RWPE1 (cell line): ENCODE results near the gene HUWE1.

Experiments used
- CTCF ChIA-PET: fragments of 350-600 bp; sonication (Branson Sonifier 250); formaldehyde crosslinking; extraction: SDS; loops from one replicate; lab custom pipeline; 2021; lab: Yijun Ruan, JAX
- POLR2A ChIA-PET: fragments of 400-600 bp; formaldehyde crosslinking; extraction: SDS; loops from one replicate; lab custom pipeline; 2020; ENCODE audit warnings: antibody characterized with exemption; ENCODE audit not compliant: low non-redundant PET; lab: Yijun Ruan, JAX
- DNase-seq: peaks from one replicate; pipeline ENCODE4 v3.0.0; 2012; ENCODE audit warnings: low spot score
- H3K27ac ChIP-seq: fragments of 450-650 bp; 2 replicates; pipeline ENCODE4 v1.5.1; 2017
- TF ChIP-seq, protein P1 (sequence below): fragments of 450-650 bp; conservative IDR thresholded peaks from 2 replicates; pipeline ENCODE4 v1.5.1; 2017; ENCODE audit warnings: low read depth, mild to moderate bottlenecking

HUWE1 gene

GRCh38 chrX:53677286-53677685 lies 9.2 kb downstream of the HUWE1 start:
- TF ChIP-seq, protein P1, sequence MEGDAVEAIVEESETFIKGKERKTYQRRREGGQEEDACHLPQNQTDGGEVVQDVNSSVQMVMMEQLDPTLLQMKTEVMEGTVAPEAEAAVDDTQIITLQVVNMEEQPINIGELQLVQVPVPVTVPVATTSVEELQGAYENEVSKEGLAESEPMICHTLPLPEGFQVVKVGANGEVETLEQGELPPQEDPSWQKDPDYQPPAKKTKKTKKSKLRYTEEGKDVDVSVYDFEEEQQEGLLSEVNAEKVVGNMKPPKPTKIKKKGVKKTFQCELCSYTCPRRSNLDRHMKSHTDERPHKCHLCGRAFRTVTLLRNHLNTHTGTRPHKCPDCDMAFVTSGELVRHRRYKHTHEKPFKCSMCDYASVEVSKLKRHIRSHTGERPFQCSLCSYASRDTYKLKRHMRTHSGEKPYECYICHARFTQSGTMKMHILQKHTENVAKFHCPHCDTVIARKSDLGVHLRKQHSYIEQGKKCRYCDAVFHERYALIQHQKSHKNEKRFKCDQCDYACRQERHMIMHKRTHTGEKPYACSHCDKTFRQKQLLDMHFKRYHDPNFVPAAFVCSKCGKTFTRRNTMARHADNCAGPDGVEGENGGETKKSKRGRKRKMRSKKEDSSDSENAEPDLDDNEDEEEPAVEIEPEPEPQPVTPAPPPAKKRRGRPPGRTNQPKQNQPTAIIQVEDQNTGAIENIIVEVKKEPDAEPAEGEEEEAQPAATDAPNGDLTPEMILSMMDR, result no peak
- H3K27ac ChIP-seq, result no peak overlapping the region
- POLR2A ChIA-PET, result no interaction called here
- CTCF ChIA-PET, result no interaction called here
- DNase-seq, result no peak

GRCh38 chrX:53674581-53674980 lies 11.9 kb downstream of the HUWE1 start:
- ChIA-PET CTCF (no interaction called here), POLR2A (no interaction called here)
- TF ChIP-seq, protein P1, result no peak
- no peak overlapping the region for H3K27ac ChIP-seq
- DNase-seq, result no peak

DNA sequence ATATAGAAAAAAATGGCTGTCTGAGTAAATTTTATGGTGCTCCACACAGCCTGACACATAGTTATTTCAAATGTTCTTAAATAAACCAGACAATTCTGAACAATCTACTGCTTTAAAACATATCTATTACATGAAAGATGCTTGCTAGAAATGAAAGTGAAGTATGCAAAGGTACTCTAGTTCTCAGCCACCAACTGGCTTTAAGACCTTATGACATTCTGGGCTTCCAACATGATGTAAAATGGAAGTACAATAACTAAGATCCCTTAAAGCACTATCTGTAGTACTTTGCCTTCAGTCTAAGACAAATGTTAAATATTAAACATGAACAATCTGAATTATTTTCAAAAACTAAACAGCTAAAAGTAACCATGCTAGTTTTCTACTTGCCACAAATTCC lies 17.3 kb downstream of the HUWE1 start:
- H3K27ac ChIP-seq, result no peak overlapping the region
- CTCF ChIA-PET, result no interaction called here
- POLR2A ChIA-PET, result no interaction called here
- TF ChIP-seq, protein P1, result no peak
- DNase-seq, result no peak

GRCh38 chrX:53666171-53666570 lies 20.3 kb downstream of the HUWE1 start:
- DNase-seq, result no peak
- ChIA-PET POLR2A (no interaction called here), CTCF (no interaction called here)
- TF ChIP-seq, protein P1, result no peak
- H3K27ac ChIP-seq, result no peak overlapping the region

DNA sequence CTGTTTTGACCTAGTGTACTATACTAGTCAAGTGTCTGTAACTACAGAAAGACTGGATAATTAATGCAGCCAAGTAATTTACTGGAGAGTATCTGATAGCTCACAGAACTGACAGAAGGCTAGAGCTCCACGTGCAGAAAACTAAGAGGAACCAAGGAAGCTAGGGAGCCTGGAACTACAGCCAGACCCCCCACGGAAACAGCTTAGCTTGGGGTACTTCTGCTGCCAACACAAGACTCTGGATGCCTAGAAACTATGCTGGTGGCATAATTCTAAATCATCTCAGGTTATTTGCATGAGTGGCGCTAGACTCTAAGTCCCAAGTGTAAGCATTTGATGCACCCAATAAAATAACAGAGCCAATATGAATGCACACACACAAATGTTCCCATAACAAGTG lies 26.5 kb downstream of the HUWE1 start:
- CTCF ChIA-PET, result interaction anchor here (0.5 kb wide), 2 partner anchors 85 to 451 kb away, joined by 3 read pairs; no protein-coding TSS in a partner anchor
- DNase-seq, result no peak
- TF ChIP-seq, protein P1, result no peak
- no peak overlapping the region for H3K27ac ChIP-seq
- POLR2A ChIA-PET, result no interaction called here

DNA sequence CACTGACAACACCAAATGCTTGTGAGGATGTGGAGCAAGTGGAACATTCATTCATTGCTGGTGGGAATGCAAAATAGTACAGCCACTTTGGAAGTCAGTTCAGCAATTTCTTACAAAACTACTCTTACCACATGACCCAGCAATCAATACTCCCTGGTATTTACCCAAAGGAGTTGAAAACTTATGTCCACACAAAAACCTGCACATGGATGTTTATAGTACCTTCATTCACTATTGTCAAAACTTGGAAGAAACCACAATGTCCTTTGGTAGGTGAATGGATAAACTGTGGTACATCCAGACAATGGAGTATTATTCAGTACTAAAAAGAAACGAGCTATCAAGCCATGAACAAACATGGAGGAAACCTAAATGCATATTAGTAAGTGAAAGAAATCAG lies 27.5 kb downstream of the HUWE1 start:
- ChIA-PET POLR2A (no interaction called here), CTCF (interaction anchor here (0.6 kb wide), 1 partner anchor 167 kb away, joined by 4 read pairs; no protein-coding TSS in a partner anchor)
- no peak overlapping the region for H3K27ac ChIP-seq
- TF ChIP-seq, protein P1, result no peak
- no peak for DNase-seq
